CMK (cell line): ENCODE measurements around the gene ING3.
A peak's percentile ranks its signal among the peaks of the same experiment; 100 is the strongest.

Experiments
- DNase-seq: peaks from one replicate; pipeline ENCODE4 v3.0.0-alpha.2; 2010; ENCODE audit warnings: low read depth

The ING3 gene

DNA sequence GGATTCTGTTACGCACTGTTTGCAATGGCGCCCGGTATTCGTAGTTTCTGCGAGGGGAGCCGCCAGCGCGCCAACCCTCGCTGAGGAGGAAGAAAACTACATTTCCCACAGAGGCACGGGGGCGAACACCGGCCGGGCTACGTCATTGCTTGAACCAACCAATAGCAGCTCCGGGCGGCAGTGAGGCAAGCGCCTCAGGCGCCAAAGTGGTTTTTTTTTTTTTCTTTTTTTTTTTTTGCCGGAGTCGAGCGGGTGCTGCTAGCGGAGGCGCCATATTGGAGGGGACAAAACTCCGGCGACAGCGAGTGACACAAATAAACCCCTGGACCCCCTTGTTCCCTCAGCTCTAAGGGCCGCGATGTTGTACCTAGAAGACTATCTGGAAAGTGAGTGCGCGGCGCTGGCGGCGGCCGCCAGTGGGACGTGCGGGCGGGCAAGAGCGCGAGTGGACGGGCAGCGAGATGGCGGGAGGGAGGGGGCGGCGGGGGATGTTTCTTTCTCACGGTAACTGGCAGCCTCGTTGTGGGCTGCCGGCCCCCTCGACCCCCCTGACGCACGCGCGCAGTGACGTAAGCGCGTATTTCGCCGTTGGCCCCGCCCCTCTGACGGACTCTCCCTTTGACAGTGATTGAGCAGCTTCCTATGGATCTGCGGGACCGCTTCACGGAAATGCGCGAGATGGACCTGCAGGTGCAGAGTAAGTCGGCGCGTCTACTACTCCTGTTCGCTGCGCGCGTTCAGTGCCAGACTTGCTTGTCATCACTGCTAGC, at the start of gene ING3:
TSS of gene ING3 (plus strand) at position 239 of the 770 bp plus-strand sequence. CDS start at position 359, 120 bp downstream.
- peak; percentile 84 for DNase-seq

DNA sequence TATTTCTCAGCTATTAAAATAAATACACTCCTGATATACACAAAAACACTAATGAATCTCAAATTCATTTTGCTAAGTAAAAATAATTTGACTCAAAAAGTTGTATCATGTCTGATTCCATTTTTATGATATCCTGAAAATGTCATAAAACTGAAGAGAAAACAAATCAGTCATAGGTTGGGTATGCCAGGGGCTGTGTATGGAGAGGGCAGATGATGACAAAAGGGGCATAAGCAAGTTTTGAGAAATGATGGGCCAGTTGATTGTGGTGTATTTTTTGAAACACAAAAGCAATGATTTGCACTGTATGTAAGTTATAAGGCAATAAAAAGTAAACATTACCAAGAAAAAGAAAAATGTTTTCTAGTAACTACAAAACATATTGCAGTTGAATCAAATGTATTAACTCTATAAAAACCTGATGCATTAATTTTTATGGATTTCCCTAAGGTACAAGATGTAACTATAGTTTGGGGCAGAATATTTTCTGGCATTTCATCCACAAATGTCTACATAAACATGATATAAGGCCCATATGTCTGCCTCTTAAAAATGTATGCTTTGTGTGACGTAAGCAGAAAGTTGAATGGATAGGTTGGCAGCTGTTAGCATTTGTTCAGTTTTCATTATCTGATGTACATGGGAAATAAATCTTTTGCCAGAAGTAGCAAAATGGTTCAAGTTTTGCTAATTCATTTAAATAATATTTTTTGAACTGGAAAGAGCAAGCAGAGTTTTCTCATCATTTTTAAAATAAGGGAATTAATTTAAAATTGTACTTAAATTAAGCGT, 35.1 kb upstream of the ING3 start:
- no peak for DNase-seq

GRCh38 chr7:120916121-120916520, 34.5 kb upstream of the ING3 start:
- no peak for DNase-seq

DNA sequence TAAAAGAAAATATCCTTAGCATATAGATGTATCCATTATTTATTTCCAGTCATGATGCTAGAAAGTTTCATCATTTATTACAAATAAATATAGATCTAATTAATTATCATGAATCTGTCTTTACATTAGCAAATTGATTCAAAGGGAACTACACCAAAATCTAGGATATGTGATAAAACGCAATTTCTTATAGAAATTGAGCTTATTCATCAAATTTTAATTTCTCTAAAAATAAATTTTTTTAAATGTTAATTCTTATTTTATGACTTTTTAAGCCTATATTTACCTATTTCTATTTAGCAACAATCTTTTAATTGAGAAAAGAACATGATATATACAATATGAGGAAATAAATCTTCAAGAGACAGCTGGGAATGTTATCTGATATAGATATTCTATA, 34.0 kb upstream of the ING3 start:
- DNase-seq: no peak

- no peak for DNase-seq
Observed at GRCh38 chr7:120919466-120919865, 31.1 kb upstream of the ING3 start.

GRCh38 chr7:120920034-120920433, 30.5 kb upstream of the ING3 start:
- no peak for DNase-seq

- no peak for DNase-seq
Observed at GRCh38 chr7:120920591-120921274, 29.8 kb upstream of the ING3 start.

- DNase-seq: no peak
Observed at GRCh38 chr7:120924837-120925236, 25.7 kb upstream of the ING3 start.

DNA sequence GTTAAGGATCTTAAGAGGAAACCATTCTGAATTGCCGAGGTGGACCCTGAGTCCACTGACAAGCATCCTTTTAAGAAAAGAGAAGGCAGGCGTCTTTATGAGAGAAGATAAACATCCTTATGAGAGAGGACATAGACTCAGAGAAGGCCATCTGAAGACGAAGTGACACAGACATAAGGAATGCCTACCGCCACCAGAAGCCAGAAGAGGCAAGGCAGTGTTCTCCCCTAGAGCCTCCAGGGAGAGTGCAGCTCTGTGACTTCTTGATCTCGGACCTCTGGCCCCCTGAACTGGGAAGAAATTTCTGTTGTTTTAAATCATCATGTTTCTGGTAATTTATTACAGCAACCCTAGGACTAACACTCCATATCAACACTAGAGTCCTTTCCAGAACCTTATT, 25.2 kb upstream of the ING3 start:
- no peak for DNase-seq

DNA sequence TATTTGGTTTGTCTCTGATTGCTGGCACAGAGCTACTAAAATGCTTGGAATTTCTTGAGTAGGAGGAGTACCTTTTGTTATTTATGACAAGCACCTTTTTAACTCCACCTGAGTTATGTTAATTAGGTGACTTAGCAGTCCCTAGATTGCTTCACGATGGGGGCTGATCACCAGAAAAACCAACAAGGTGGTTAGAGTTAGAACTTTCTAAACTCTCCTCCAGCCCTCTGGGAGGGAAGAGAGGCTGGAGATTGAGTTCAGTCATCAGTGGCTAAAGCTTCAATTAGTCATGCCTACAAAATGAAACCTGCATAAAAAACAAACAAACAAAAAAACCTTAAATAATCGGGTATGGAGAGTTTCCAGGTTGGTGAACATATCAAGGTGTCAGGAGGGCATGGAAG, 23.6 kb upstream of the ING3 start:
- DNase-seq: no peak

DNA sequence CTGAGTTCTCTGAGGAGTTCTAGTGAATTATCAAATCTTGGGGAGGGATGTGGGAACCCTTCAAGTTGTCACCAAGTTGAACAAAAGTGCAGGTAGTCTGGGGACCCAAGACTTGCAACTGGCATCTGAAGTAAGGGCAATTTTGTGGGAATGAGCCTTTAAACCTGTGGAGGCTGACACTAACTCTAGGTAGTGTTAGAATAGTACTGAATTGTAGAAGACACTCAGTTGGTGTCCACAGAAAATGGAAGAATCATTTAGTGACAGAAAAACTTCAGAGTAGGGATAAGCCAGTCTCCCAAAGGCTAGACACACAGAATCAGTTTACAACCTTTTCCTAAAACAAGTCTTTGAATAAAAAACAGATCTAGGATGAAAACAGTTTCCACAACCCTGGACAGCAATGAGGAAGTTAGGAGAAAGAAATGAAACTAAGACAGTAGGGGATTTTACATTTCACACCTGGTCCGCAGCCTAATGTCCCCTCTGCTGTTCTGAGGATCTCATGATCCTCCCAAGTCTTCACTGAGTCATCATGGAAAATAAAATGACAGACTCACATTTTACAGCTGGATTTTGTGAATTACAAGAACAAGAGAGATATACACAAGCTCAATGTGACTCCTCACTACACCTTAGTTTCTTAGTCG, 23.0 kb upstream of the ING3 start:
- no peak for DNase-seq

- no peak for DNase-seq
Observed at GRCh38 chr7:120931243-120931642, 19.3 kb upstream of the ING3 start.

GRCh38 chr7:120933475-120933874, 17.1 kb upstream of the ING3 start:
- no peak for DNase-seq

DNA sequence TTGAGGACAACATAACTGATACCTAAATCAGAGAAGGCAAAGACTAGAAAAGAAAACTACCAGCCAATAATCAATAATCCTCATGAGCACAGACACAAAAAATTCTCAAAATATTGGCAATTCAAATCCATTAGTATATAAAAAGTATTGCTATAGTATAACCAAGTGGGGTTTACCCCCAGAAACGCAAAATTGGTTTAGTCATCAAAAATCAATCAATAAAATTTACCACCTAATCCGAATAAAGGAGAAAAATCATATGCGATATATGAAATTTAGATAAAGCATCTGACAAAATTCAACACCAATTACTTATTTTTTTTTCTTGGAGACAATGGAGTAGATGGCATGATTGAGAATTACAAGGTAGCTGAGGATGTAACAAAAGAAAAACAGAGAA, 11.2 kb upstream of the ING3 start:
- DNase-seq: no peak

DNA sequence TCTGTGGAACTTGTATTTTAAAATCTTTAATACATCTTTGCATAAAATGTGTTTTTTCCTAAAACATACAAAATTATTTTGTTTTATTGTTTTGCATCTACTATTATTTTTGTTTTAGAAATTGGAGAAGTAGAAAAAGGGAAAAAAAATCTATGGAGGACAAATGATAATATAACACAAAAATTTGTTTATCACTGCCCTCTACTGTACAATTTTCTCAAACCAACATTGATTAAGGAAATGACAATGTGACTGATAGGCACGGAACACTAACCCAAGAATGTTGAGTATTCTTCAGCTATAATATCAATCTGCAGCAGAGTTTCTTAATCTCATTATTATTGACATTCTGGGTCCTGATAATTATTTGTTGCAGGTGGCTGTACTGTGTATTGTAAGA, 9.5 kb upstream of the ING3 start:
- no peak for DNase-seq

DNA sequence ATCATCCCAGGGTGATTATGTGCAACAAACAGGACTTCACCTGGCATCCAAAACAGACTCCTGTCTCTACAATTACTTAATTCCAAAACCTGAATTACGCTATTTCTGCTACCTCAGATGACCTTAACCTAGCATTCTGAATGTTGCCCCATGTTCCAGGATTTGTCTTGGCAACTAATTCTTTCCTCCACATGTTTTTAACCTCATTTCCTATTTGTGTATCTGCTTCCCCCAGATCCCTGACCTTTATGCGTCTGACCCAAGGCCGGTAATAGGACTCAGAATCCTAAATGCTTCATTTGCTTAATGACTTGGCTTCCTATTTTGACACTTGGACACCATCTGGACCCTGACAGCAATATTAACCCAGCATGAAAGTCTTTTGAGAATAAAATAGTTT, 8.7 kb upstream of the ING3 start:
- no peak for DNase-seq

- no peak for DNase-seq
Observed at GRCh38 chr7:120942861-120943260, 7.7 kb upstream of the ING3 start.

DNA sequence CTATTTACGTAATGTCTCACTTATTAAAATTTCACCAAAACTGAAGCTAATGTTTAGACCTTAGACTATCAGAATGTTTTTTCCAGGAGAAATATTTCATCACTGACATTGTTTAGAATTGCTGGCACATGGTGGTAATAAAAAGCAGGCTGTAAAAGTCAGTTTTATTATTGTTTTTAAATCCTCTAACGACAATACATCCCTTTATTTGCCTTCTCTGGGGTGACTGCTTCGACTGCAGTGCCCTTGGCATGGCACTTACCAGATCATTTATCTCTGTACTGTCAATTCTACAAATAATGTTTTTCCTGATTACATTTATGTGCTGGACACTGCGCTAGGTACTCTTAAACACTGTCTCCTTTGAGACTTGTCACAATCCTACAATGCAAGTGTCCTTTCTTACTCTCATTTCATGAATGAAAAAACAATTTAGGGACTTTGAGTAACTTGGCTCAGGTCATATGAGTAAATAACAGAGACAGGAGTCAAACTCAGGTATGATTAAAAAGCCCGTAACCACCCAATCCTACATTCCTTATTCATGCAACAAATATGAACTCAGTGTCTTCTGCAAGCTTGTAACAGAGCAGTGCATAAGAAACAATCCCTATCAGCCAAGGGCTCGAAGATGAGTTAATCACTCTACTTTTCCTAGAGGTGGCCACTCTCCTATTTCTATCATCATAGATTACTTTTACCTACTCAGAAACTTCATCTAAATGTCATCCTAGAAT, 5.6 kb upstream of the ING3 start:
- no peak for DNase-seq

- DNase-seq: no peak
Observed at GRCh38 chr7:120947980-120948379, 2.6 kb upstream of the ING3 start.

DNA sequence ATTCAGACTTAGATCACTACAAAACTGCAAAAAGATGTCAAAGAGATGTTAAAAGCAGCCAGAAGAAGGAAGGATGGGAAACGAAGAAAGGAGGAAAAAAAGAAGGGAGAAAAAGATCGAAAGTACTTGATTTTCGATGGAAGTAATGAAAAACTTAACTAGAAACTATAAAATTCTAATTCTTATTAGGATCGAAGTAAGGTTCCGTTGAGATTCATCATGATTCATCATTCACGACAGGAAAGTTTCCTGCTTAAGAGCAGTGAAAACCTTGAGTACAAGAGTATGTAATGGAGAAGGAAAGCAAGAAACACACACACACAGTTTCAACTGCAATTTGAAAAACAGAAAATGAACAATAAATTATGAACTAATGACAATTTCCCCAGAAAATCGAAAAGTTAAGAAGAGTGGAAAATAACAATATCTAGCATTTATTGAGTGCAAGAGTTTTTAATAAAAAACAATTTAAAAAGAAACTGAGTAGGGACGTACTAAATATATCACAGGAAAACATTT, 1.1 kb upstream of the ING3 start:
- DNase-seq: no peak

GRCh38 chr7:120949998-120950538, 509 bp upstream of the ING3 start:
- DNase-seq: no peak
